Caki2 (cell line): ENCODE results near the gene DCXR. TPM values are rescaled to one million over a fixed set of nuclear protein-coding genes. Genes with fewer than 3 reads are reported as not detected.

ENCODE experiments used
- DNase-seq: peaks from one replicate; pipeline ENCODE4 v3.0.0-alpha.2; 2015; ENCODE audit warnings: low read depth
- in situ Hi-C: cut with HindIII; loops from 2 replicates; pipeline ENCODE4 v1.10.0; 2016; ENCODE audit warnings: low sequenced_read_pairs, low pct_unique_long_range_greater_than_20kb, mixed read lengths
- total RNA-seq: library from RNA; depleted of rRNA; stranded (reverse); fragments of >200 nt; shearing (Covaris generic); gene quantifications from 2 replicates; pipeline ENCODE4 v1.2.3, GENCODE V29; 2014; ENCODE audit warnings: low replicate concordance; rRNA removed

The DCXR gene
- 56.6 and 98.4 TPM in 2 replicates for total RNA-seq

DNA sequence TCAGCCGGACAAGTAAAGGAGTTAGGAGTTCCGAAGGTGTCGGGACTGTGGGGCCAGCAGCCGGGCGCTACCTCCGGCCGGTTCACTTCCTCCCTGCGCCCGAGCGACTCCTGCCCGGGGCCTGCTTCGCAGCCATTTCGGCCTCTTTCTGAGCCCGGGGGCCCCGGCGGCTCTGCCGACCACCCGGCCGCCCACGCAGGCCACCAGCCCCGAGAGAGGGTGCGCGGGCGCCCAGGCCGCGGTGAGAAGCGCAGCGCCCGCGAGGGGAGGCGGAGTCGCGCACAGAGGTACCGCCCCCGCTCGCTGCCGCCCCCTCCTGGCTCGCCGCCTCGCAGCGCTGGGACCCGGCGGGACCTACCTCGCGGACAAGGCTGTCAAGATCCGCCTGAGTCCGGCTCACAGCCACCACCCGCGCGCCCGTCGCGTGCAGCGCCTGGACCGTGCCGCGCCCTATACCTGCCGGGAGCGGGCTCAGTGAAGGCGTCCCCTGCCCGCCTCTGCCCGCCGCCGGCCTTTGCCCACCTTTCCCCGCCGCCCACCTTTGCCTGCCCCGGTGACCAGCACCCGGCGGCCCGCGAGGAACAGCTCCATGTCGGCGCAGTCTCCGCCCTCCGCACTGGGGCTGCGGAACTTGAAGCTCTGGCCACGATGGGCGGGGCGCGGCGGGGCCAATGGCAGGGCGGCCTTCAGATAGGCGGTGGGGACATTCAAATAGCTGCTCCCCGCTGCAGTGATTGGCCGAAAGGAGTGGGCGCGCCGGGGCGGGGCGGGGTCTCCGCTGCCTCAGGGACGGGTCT lies at the start of gene DCXR:
Gene DCXR, minus strand, starts transcription at position 606 of the 797 bp plus-strand sequence. Its CDS starts 15 bp downstream, at position 591.
- in situ Hi-C loops: no loop called here
- DNase-seq: peak; percentile 94

DNA sequence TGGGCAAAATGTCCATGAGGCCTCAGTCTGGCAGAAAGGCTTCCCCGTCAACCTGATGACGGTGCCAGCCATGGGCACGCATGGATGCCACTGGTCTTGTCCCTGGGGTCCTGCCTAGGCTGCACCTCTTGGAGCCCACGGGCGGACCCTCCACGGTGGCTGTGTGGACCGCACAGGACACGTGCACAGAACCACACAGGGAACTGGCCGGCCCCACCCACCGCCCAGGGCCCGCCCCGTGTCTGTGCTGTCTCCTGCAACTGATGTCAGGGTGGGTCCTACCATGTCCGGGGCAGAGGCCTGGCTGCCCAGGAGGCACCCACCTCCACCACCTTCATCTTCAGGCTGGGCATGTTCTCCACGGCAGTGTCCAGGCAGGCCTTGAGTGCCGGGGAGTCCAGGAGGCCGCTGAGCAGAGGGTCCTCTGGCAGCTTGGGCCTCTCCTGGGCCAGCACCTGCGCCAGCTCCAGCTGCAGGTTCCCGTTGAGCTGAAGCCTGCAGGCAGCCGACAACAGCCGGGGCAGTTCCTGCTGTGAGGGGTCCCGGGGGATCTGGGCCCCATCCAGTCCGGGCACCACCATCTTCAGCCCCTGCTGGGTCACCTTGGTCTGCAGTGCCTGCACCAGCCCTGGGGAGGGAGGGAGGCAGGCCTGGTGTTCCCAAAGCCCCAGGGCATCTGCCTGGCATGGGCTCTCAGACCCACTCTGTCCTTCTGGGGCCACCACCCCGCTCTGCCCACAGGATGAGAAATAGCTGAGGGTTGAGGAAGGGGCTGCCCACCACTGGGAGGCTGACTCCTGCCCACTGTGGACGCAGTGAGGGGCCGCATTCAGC lies 48.7 kb upstream of the DCXR start:
- in situ Hi-C loops: no loop called here
- DNase-seq: no peak

DNA sequence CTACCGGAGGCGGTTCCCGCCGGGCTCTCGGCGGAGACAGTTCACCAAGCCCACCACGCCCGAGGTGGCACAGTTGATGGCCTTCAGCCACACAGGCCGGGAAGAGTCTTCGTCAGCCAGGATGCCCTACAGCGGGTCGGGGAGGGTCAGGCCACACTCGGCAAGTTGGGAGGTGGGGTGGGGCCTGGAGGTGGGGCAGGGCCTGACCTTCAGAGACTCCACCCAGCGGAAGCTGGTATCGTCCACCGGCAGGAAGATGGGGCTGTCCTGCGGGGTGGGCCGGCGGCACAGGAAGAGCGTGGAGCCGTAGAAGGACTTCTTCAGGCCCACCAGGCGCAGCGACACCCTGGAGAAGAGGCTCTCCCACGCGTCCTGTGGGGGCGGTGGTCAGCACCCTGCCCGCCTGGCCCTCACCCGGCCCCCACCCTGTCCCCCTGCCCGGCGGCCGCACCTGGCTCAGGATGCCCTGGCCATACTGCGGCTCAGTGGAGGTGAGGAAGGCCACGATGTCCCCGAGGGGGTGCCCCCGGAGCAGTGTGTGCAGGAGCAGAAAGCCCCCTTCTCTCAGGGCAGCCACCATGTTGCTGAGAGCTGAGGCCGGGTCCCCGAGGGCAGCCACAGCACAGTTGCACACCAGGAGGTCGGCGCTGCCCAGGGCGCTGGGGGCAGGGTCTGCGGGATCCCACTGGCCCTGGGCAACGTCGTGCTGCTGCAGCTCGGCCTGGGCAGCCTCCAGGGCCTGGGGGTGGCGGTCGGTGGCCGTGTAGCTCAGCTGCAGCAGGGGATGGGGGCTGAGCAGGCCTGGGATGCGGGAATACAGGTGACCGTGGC lies 47.7 kb upstream of the DCXR start:
- in situ Hi-C loops: no loop called here
- no peak for DNase-seq

- in situ Hi-C loops: no loop called here
- no peak for DNase-seq
These were observed 47.0 kb upstream of the DCXR start for GRCh38 chr17:82084373-82085030.

GRCh38 chr17:82083533-82084359 lies 46.2 kb upstream of the DCXR start:
- no peak for DNase-seq
- in situ Hi-C loops: no loop called here

DNA sequence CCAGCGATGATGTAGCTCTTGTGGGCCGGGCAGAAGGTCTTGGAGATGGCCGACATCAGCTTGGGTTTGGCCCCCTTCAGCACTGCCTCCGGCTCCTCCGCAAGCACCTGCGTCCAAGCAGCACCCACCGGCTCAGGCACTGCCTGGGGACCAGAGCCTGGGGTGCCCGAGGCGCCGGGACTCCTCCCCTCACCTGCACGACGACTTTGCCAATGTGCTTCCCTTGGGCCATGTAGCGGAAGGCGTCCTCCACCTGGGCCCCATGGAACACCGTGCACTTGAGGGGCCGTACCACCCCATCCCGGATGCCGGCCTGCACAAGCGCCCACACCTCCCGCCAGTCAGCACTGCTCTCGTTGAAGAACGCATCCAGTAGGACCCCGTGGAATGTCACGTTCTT lies 45.5 kb upstream of the DCXR start:
- no peak for DNase-seq
- in situ Hi-C loops: no loop called here

DNA sequence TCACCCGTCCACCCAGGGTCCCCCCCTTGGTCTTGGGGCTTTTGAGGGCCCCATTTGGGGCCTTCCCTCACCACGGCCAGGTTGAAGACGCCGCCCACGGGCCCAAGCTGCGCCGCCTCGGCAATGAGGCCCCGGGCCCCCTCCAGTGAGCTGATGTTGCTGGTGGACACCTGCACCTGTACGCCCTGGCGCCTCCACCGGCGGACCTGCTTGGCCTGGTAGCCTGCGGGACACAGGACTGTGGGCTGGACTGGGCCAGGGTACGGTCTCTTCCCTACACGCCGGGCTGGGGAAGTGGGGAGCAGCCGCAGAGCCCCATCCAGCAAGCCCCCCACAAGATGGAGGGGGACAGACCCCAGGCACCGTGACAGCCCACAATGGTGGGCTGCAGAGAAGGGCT lies 45.0 kb upstream of the DCXR start:
- in situ Hi-C loops: no loop called here
- no peak for DNase-seq

- no peak for DNase-seq
- in situ Hi-C loops: no loop called here
These were observed 44.5 kb upstream of the DCXR start for GRCh38 chr17:82081966-82082365.

DNA sequence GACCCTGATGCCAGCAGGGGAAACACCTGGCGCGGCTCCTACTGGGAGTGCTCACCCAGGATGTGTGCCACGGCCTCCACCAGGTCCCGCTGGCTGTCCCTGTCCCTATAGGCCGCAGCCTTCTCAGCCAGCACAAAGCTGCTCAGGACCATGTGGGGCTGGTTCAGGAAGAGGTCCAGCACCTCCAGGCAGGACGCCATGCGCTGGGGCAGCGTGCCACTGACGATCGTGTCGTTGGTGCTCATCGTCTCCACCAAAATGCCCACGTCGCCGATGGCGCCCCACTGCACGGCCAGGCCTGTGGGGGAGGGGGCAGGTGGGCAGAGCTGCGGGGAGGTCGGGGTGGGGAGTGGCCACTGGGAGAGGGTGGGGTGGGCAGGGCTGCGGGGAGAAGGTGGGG lies 44.0 kb upstream of the DCXR start:
- in situ Hi-C loops: no loop called here
- DNase-seq: no peak

- in situ Hi-C loops: no loop called here
- DNase-seq: no peak
These were observed 43.4 kb upstream of the DCXR start for GRCh38 chr17:82080789-82081464.

DNA sequence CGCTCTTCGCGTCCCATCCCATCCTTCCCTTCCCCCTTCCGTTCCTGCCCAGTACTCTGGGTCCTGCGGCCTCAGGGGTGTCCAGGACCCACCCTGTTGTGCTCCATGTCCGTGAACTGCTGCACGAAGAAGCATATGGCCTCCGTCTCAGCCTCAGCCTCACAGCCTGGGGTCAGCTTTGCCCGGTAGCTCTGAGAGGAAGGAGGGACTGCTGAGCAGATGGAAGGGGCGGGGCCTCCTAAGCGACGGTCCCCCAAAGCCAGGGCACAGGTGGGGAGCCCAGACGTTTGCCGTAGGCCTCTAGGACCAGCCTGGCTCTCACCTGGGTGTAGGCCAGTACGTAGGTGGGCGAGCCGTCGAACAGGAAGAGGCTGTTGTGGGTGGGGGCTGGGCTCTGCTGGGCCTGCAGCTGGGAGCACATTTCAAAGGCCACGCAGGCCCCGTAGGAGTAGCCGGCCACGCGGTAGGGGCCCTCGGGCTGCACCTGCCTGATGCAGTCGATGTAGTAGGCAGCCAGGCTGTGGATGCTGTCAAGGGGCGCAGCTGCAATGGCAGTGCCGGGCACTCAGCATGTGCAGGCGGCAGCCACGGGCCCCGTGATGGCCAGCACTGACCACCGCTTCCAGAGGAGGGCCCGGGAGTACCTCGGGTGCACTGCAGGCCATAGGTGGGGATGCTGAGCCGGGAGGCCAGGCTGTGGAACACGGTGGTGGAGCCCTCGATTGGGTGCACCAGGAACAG lies 42.7 kb upstream of the DCXR start:
- DNase-seq: no peak
- in situ Hi-C loops: no loop called here

- in situ Hi-C loops: no loop called here
These were observed 41.6 kb upstream of the DCXR start for GRCh38 chr17:82079001-82079677.

DNA sequence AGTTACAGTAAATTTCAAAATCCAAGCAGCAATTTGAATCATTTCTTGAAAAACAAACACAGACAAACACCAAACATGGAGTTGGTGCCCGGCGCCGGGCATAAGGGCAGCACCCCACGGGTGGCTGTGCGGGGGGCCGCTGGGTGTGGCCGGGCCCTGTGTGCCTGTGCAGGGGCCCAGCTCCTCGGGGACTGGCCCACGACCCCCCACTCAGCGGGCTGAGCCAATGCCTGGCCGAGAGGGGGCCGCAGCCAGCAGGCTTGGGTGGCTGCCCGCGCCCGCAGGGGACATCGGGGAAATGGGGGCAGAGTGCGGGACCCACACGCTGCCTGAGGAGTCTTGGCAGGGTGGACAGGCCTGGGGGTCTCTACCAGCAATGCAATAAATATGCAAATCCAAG lies 40.9 kb upstream of the DCXR start:
- in situ Hi-C loops: no loop called here
- no peak for DNase-seq

More at GRCh38 chr17:82079001-82079677, 41.6 kb upstream of the DCXR start:
- DNase-seq: no peak

GRCh38 chr17:82077617-82078358 lies 40.3 kb upstream of the DCXR start:
- DNase-seq: no peak
- in situ Hi-C loops: no loop called here
